ENCODE measurements around the gene PRR16. TPM values are rescaled to one million over a fixed set of nuclear protein-coding genes. Genes with fewer than 3 reads are reported as not detected.
A peak's percentile ranks its signal among the peaks of the same experiment; 100 is the strongest.
"Not testable (repeated sequence)": the region's sequence is repeated elsewhere in the genome, so short reads cannot be mapped to it uniquely, and the experiment has no call there.

PRR16 gene
- total RNA-seq, 1 donor from 2014 or later: 0.25 TPM

DNA sequence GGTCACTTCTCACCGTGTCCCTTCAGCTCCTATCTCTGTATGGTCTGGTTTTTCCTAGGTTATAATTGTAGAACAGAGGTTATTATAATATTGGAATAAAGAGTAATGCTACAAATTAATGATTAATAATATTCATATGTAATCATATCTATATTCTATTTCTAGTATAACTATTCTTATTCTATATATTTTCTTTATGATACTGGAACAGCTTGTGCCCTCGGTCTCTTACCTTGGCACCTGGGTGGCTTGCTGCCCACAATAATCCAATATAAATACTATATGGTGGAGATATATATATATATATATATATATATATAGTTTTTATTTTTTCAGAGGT, 5.6 kb upstream of the PRR16 start:
- H3K4me1 Mint-ChIP-seq (ENCODE audit: low read depth, unreplicated experiment); DNase-seq; H3K27me3 Mint-ChIP-seq (ENCODE audit: unreplicated experiment); H3K27ac Mint-ChIP-seq (ENCODE audit: unreplicated experiment); H3K9me3 Mint-ChIP-seq (ENCODE audit: unreplicated experiment); H3K36me3 Mint-ChIP-seq (ENCODE audit: unreplicated experiment); H3K4me3 Mint-ChIP-seq (ENCODE audit: unreplicated experiment): not testable (repeated sequence)
- TF ChIP-seq, protein P1, sequence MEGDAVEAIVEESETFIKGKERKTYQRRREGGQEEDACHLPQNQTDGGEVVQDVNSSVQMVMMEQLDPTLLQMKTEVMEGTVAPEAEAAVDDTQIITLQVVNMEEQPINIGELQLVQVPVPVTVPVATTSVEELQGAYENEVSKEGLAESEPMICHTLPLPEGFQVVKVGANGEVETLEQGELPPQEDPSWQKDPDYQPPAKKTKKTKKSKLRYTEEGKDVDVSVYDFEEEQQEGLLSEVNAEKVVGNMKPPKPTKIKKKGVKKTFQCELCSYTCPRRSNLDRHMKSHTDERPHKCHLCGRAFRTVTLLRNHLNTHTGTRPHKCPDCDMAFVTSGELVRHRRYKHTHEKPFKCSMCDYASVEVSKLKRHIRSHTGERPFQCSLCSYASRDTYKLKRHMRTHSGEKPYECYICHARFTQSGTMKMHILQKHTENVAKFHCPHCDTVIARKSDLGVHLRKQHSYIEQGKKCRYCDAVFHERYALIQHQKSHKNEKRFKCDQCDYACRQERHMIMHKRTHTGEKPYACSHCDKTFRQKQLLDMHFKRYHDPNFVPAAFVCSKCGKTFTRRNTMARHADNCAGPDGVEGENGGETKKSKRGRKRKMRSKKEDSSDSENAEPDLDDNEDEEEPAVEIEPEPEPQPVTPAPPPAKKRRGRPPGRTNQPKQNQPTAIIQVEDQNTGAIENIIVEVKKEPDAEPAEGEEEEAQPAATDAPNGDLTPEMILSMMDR (IDR thresholded peaks at IDR 0.05; ENCODE audit: partially characterized antibody, unreplicated experiment): peak; percentile 15

DNA sequence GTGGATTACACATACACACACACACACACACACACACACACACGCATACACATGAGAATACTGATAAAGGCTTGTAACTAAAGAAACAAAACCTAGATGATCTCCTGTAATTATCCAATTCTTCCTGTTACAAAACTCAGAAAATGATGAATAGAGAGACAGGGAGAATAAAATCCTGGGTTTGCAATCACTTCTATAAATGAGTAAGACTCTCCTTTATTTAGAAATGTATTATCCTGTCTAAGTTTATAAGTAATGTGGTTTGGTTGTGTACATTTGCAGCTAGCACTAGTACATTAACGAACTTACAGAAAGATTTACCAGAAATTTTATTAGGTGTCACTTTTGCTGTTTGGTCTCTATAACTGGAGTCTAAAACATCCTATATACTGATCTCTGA, 2.8 kb upstream of the PRR16 start:
- no peak overlapping the region for H3K4me3 Mint-ChIP-seq (ENCODE audit: unreplicated experiment)
- no peak overlapping the region for H3K27ac Mint-ChIP-seq (ENCODE audit: unreplicated experiment)
- H3K9me3 Mint-ChIP-seq (ENCODE audit: unreplicated experiment): peaks cover 7% of the 10 kb centered on the region
- TF ChIP-seq, protein P1 (IDR thresholded peaks at IDR 0.05; ENCODE audit: partially characterized antibody, unreplicated experiment): no peak
- peaks cover 2% of the 10 kb centered on the region for H3K4me1 Mint-ChIP-seq (ENCODE audit: low read depth, unreplicated experiment)
- H3K36me3 Mint-ChIP-seq (ENCODE audit: unreplicated experiment): no peaks in the 10 kb centered on the region
- no peak for DNase-seq
- peaks cover 5% of the 10 kb centered on the region for H3K27me3 Mint-ChIP-seq (ENCODE audit: unreplicated experiment)

DNA sequence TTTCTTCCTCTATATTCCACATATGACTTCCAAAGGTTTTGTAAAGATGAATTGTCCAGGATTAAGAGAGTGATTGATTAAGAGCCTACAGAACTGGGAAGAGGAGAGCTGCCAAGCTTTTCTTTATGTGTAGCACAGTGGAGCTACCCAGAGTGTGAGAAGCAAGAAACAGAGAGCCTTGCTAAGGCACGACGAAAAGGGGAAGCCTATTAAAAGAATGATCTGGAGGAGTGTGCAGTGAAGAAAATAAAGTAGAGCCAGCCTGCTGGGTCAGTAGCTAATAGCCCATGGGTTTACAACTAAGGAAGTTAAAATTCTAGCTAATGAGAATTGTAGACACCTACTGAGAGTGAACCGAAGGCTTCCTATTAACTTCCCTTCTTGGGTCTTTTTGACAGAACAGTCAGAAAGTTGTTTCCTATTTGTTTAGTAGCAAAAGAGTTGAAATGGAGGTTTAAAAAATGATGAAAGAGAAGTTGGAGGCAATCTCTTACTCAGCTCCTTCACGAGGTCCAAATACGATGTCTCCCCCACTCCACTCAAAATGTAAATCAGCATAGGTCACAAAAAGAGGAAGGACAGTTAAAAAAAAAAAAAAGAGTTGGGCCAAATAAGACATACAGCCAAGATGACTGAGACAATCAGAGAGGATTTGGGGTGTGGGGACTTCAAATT, 957 bp upstream of the PRR16 start:
- peaks cover 2% of the 10 kb centered on the region for H3K4me1 Mint-ChIP-seq (ENCODE audit: low read depth, unreplicated experiment)
- no peak for DNase-seq
- no peak overlapping the region for H3K27ac Mint-ChIP-seq (ENCODE audit: unreplicated experiment)
- H3K27me3 Mint-ChIP-seq (ENCODE audit: unreplicated experiment): peaks cover 5% of the 10 kb centered on the region
- H3K4me3 Mint-ChIP-seq (ENCODE audit: unreplicated experiment): peak overlapping the region; percentile 90
- H3K36me3 Mint-ChIP-seq (ENCODE audit: unreplicated experiment): no peaks in the 10 kb centered on the region
- H3K9me3 Mint-ChIP-seq (ENCODE audit: unreplicated experiment): peaks cover 3% of the 10 kb centered on the region
- TF ChIP-seq, protein P1 (IDR thresholded peaks at IDR 0.05; ENCODE audit: partially characterized antibody, unreplicated experiment): no peak

DNA sequence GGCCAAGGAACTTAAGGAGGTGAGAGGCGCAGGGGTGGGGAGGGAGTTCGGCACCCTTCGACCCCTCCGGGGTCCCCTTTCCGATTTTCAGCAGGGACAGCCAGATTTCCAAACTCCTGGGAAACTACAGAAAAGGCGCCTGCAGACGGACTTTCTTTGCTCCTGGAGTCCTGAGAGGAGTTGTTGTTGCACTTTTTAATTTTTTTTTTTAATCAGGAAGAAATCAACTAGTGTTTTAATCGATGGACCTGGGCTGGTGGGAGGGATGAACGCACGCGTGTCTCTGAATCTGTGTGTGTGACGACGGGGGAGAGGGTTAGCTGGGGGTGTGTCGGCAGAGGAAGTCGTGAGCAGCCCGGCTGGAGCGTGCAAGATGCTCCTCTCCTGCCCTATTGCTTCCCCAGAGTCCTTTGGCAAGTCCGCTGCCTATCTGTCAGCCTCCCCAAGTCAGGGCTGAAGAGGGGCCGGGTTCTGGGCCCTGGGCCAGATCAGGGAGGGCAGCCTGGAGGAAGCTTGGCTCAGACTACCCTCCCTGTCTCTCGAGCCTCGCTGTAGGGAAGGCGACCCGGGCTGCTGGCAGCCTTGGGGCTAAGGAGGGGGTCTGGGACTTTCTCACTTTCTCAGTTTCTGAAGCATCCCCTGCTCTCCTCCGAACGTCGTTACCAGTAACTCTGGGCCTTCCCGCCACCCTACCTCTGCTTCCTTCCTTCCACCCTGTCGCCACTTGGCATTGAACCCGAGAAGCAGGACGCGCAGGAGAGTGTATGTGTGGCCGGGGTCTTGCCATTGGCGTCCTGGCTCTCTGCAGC, 731 bp downstream of the PRR16 start:
- Mint-ChIP-seq H3K27me3 (ENCODE audit: unreplicated experiment) (peaks cover 5% of the 10 kb centered on the region), H3K27ac (ENCODE audit: unreplicated experiment) (no peak overlapping the region), H3K9me3 (ENCODE audit: unreplicated experiment) (peaks cover 3% of the 10 kb centered on the region), H3K4me1 (ENCODE audit: low read depth, unreplicated experiment) (peaks cover 2% of the 10 kb centered on the region), H3K36me3 (ENCODE audit: unreplicated experiment) (no peaks in the 10 kb centered on the region), H3K4me3 (ENCODE audit: unreplicated experiment) (peak overlapping the region; percentile 96)
- DNase-seq: peak; percentile 36
- TF ChIP-seq, protein P1 (IDR thresholded peaks at IDR 0.05; ENCODE audit: partially characterized antibody, unreplicated experiment): no peak

DNA sequence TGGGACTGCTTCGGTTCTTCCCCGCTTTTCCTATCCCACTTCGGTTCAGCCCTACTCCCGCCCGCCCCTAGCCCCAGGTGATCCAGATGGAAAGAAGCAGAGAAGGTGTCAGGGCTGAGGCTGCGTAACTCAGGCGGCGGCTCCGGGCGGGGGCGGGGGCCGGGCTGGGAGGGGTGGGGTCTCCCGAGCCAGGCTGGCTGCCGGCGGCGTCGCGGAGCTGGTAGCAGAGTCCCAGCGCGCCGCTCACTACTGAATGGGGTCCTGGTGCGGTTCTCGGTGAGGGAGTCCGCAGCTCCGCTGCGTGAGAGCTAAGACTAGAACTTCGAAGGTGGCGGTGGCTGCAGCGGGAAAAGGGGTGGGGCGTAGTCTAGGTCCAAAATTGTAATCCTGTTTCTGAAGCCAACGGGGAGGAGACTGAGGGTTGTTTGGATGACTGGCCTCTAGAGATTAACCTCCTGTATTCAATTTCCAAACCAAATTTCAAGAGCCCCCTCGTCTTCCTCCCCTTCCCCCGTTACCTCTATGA, 1.4 kb downstream of the PRR16 start:
- Mint-ChIP-seq H3K4me3 (ENCODE audit: unreplicated experiment) (peak overlapping the region; percentile 96), H3K27me3 (ENCODE audit: unreplicated experiment) (peaks cover 5% of the 10 kb centered on the region), H3K9me3 (ENCODE audit: unreplicated experiment) (peaks cover 3% of the 10 kb centered on the region), H3K36me3 (ENCODE audit: unreplicated experiment) (no peaks in the 10 kb centered on the region), H3K4me1 (ENCODE audit: low read depth, unreplicated experiment) (peaks cover 2% of the 10 kb centered on the region), H3K27ac (ENCODE audit: unreplicated experiment) (no peak overlapping the region)
- peak; percentile 63 for DNase-seq
- TF ChIP-seq, protein P1 (IDR thresholded peaks at IDR 0.05; ENCODE audit: partially characterized antibody, unreplicated experiment): no peak

All from glutamatergic neuron (in vitro differentiated cells).